Activated CD4-positive, CD25-positive, alpha-beta regulatory T cell treated with anti-CD3 and anti-CD28 coated beads, Interleukin-2, amount 50 U/mL, for 72 hours (primary cell): ENCODE data around the gene NPAS3.

ENCODE experiments used
- DNase-seq: peaks from one replicate; pipeline ENCODE4 v3.0.0; 2021

NPAS3 gene

DNA sequence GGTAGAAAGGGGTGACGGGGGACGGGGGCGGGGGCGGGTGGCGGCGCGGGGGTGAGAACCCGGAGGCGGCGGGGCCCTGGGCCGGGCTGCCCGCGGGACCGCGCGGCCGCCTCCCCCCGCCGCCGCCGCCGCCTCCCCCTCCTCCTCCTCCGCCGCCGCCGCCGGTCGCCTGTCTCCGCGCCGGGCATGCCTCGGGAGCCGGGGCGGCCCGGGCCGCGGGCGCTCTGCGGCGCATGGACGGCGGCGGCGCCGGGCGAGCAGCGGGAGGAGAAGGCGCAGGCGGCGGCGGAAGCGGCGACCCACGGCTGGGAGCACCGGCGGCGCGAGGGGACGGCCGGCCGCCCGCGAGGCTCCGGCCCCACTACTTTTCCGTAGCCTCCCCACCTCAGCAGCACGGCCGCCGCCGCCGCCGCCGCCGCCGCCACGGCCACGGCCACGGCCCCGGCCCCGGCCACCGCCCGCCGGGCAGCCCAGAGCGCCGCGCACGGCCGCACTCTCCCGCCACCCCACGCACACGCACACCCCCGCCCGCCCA, at the start of gene NPAS3:
Gene NPAS3 (plus strand): TSS at position 161 of the 535 bp plus-strand sequence.
- DNase-seq, result no peak

DNA sequence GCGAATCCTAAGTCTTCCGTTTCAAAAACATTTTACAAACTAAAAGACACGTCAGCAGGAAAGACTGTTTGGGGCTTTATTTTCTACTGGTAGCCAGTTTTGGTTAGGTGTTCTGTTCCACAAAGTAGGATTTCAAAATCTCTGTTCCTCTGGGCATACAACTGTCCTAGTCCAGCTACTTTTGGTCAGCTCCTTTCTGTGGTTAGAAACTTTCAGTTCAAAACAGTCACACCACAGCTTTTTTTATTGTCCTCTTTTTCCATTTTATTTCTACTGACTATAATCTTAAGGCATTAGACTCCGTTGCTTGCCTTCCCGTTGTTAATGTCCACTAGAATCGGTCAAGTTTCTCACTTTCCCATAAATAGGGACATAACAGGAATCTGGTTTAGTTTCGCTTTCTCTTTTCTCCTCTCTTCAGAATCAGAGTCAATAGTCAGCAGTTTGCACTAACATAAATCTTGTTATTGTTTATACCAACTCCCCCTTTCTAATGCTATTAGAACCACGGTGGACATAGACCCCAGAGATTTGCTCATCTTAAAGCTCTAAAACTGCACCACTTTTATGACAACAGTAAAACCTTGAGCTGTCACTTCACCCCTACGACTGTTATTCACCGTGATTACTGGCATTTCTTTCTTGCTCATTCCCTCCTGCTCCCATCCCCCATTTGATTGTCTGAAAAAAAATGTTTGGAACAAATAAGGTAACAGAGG, 41.5 kb upstream of the NPAS3 start:
- DNase-seq, result no peak

DNA sequence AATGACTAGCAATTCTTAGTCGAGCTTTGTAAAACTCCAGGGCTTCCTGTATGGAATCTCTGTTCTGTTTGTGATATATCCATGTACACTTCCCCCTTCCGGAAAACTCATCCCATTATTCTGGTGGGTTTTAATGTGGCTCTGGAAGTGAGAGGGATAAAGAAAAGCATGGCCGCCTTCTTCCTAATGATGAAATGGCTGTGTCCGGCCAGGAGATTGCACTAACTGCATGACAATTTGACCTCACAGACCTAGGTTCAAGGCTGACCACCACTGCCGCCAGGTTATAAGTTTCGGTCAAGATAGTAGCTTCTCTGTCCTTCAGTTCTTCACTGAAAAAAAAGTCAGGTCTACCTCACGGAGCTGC, 41.0 kb upstream of the NPAS3 start:
- DNase-seq, result no peak

DNA sequence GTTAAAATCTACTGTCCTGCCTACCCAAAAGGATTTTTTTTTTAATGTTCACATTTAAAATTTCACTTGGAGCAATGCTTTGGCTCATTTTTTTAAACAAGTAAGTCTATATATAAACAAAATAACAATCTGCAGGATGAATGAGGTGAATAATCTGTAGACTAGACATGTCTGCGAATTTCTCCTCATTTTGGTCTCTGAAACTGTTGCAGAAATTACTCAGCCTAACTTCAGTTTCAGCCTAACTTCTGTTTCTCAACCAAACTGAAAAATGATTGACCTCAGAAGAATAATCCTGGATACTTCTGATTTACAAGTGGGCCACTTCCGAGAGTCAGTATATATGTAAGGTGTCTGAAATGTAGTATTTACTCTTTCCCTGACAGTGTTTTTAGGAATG, 39.8 kb upstream of the NPAS3 start:
- DNase-seq, result no peak

DNA sequence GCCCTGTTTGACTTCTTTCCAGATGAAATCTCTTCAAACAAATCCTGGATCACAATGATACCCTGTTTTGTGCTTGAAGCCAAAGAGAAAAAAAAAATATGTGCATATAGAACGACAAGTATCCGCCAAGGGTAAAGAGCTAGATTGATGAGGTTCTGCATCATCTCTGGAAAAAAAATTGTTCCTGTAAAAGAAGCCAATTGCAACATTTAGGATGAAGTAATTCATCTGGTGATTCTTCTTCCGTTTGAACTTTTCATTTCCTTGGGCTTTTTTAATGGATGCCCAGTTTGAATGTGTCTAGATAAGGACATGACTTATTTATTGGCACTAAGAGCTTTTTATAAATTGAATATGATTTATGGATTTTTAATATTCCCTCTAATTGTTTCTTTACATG, 38.1 kb upstream of the NPAS3 start:
- DNase-seq, result no peak

DNA sequence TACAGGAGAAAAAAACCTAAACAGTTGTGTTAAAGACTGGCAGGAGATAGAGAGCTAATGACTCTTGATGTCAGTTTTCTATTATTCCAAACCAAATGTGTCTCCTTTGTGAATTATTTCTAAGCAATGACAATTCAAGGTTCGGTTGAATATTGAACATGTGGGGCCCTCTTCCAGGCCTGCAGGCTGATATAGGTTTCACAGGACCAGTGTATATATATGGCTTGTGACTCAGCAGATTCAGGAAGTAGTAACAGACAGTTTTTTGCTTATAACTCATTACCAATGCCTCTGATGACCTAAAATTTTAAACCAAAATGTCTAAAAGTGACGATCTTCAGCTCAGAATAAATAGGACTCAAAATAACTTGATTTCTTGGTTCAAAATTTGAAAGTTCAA, 33.7 kb upstream of the NPAS3 start:
- no peak for DNase-seq

DNA sequence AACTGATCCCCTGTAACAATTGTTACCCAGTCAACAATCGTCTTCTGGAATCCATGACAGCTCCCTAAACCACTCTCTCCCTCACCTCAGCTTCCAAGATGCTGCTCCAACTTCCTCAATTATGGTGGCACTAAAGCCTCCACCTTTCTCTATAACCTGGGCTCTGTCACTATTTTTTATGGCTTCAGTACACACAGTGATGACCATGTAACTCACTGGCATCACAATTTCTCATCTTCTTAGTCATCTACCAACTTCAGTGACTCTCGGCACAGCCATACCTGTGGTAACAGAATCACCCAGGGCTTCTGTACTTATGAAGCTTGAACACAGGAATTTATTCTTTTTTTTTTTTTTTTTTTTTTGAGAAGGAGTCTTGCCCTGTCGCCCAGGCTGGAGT, 32.0 kb upstream of the NPAS3 start:
- DNase-seq, result no peak

DNA sequence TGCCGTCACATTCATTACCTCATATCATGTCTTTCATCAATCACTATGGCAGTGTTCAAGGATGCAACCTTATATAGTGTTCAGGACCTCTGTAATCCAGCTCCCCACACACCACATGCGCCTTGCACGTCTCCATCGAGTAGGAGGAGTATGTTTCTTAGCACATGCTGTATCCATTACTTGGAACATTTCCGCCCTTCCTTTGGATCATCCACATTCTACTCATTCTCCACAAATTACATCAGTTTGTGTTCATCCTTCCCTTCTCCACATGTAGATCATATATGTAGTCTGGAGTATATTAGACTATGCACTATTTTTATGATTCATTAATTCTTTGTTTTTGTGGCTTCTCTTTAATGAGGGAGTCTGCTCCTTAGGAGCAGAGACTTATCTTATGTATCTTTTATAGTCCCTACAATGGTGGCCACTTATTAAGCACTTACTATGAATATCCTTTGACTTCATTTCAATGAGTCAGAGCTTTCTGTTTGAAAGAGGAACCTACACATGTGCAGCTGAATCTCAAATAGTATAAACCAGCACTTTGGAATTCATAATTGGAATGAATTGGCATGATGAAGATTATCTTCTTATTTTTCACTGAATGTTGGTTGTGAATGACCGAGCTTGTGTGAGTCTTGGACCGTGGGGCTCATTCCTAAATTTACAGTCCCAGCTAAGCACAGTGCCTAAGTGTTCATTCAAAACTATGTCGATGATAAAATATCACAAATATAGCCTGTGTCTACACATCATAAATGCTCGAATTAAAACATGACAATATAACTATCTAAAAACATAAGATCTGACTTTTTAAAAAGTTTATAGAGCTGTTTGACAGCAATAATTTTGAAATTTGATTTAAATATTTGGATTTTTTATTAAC, 30.2 kb upstream of the NPAS3 start:
- DNase-seq, result no peak

DNA sequence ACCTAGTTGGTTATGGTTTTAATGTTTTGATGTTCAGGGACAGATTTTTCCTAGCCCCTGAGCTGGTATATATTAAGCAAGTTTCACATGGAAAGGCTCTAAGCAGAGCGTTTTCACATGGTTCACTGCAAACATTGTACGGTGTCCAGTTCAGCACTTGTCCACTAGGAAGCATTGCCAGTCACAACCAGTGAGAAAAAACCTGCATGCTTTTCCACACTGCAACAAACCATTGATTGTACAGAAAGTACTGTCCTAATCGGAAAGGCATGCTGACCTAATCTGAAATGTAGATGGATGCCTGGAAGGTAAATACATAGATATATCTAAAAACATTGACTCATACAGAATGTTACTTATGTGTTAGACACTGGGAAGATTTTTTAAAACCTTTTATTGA, 25.0 kb upstream of the NPAS3 start:
- no peak for DNase-seq

DNA sequence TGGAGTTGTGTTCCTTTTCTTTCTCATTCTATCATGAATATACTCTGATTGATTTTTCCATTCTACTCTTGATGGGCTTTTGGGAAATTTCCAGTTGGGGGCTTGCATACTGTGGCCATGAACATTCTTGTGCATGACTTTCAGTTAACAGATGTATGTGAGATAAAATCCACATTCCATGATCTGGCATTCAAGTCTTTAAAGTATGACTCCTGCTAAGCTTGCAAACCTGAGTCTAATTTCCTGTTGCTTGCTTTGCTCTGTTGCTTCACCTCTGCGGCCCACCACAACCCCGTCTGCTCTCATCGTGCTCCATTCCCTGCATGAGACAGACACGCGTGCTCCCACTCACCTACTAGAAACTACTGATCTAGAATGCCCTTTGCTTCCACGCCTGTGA, 24.3 kb upstream of the NPAS3 start:
- DNase-seq, result no peak

DNA sequence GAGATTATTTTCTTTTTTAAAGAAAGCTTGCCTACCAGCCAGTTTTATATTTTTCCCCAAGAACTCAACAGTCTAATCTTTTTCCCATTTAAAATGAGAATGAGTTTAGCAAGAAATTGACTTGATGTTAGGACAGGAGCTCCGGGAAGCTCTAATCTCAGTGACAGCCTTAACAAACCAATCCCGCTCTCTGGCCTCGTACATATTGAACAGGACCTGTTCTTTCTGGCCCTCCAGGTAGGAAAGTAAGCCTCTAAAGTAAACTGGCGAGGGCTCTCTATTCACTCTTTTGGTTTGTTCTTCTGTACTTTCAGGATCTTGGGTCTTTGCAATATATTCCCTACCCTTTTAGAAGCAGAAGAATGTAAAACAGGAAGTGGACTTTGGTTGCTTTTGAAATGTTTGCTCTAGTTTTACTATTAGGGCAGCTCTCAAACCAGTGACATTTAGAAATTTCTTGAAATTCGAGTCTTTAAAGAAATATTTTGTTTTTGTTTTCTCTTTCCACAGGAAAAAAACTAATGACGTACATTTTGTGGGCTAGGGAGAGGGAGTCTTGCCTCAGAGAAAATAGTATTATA, 17.9 kb upstream of the NPAS3 start:
- no peak for DNase-seq

DNA sequence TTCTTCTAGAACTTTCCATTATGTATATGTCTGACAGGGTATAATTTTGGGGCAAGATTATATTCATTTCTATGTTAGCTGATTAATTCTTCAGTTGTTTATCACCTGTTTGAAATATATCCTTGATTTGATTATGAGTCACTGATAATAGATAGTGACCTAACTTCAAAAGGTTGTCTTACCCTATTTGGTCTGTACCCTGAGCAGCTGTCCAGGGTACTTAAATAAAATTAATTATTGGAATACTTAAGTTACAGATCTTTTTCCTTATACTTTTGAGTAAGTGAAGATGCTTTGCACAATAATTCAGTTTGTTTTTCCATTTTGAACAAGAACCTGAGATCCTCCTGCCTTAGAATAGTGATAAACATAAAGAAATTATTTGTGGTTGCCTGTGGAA, 13.2 kb upstream of the NPAS3 start:
- no peak for DNase-seq

DNA sequence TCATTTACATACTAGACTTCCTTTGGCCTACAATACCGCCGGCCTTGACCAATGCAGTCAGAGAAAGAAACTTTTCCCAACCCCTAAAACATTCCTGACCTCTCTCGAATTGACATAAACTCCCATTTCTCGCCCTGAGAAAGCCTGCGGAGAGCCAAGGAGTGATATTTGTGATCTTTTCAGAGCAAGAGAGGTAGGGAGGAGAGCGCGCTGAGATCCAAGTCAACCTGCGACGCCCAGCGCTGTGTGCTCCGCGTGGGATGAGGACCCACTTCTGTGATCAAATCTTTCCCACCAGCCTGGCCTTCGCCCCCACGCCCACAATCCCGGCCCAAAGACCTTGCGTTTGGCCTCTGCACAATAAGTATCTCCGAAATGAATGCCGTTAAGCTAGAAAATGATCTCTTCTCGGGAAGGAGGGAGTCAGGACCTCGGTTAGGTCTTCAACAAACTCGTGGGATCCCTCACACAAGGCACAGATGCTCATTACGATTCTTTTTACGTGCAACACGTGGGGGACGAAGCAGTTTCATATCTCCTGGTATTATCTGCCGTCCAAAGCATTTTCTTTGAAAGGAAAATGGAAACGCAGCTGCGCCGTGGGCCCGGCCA, 6.3 kb upstream of the NPAS3 start:
- no peak for DNase-seq

DNA sequence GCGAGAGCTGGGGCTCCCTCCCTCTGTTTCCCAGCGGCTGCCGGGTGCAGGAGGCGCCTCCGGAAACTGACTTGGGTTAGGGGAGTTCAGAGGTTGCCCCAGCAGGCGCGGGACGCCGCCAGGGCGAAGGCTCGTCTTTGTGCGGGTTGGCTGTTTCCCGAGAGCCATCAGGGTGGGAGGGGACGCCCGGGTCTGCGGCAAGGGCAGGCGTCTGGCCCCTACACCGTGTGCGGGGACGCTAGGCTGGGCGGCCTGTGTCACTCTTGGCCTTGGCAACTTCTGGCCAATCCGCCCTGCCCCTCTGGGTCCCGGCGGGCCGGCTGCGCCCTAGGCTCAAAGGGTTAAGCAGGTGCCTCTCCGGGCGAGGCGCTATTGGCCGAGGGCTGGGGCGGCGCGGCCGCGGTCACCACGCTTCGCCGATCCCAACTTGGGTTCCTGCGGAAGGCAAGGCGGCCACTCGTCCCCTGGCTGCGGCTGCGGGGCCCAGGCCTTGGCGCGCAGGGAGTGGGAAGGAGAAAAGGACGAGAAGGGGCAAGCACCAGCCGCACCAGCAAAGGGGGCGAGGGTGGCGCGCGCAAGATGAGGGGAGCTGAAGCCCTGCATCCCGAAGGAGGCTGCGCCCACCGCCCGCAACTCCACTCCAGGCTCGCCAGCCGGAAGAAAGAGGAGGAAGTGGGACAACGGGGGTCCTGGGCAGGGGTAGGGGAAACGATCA, 5.6 kb upstream of the NPAS3 start:
- no peak for DNase-seq

DNA sequence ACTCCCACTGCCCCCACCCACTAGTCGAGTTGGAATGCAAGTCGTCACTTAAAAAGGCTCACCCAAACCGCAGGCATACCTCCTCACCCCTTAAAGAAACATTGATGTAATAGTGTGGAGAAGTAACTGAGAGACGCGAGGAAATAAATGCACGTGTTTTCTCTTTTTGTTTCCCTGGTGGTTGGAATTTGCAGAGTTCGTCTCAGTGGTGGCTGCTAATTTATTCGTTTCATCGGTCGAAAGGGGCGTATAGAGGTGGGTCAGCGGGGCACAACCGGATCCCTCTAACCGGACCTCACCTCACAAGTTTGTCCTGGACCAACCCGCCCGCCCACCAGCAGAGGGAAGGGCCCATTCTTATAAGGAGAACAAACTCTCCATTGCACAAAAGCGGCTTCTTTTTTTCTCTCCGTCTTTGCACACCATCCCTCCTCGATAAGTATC, 5.0 kb upstream of the NPAS3 start:
- no peak for DNase-seq

DNA sequence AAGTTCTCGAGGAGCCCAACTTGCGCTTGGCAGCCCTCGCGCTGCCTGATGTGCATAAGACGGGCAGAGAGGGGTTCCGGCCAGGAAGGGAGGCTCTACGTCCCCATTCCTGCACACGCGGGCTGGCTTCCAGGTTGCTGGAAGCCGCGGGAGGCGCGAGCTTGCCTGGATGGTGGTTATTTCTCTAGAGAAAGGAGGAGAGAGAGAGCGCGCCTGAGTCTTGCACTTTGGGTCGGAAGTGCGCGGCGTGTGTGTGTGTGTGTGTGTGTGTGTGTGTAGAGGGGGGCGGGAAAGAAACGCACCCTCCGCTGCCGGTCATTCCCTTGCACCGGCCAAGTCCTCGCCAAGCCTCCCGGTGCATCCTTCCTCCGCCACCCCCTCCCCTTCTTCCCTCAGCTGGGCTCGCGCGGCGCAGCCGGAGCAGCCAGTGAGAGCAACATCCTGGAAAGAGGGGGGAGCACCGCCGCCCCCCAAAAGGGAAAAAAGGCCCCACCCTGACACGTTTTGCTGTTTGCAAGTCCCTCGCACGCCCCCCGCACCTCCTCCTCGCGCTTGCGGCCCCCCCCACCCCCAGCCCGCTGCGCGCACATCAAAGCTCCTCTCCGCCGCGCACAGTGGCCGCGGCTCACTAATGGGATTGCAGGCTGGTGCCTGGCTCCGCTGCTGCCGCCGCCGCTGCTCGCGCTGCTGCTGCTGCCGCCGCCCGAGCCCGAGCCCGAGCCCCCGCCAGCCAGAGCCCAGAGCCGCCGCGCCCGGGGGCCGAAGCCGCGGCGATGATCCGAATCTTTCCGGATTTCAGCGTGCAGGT, 4.4 kb upstream of the NPAS3 start:
- no peak for DNase-seq

DNA sequence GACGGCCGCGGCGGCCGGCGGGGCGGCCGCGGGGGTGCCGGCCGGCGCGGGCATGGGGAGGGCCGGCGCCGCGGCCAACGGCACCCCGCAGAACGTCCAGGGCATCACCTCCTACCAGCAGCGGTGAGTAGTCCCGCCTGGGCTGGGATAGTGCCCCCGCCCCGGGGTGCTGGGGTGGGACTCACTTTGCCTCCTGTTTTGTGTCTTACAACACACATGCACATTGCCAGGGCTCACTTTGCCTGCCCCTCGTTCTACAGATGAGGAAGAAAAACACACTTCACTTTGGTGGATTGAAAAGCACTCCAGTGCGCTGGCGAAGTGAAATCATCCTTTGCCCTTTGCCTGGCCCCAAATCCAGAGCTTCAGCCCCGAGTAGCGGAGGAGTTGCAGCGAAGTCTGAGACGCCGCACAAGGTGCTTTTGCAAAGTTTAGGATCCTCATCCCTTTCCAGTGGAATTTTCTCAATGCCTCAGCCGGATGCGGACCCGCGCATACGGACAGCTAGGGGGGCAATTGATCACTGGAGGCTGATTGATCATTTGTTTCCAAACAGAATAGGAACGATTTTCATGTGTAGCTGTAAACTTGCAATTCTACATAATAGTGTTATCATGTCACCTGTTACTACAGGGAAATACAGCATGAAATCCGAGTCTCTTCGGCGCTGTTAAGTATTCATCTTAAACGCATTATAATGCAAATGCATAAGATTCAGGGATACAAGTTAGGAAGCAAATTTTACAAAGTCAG, 3.6 kb upstream of the NPAS3 start:
- DNase-seq, result no peak

DNA sequence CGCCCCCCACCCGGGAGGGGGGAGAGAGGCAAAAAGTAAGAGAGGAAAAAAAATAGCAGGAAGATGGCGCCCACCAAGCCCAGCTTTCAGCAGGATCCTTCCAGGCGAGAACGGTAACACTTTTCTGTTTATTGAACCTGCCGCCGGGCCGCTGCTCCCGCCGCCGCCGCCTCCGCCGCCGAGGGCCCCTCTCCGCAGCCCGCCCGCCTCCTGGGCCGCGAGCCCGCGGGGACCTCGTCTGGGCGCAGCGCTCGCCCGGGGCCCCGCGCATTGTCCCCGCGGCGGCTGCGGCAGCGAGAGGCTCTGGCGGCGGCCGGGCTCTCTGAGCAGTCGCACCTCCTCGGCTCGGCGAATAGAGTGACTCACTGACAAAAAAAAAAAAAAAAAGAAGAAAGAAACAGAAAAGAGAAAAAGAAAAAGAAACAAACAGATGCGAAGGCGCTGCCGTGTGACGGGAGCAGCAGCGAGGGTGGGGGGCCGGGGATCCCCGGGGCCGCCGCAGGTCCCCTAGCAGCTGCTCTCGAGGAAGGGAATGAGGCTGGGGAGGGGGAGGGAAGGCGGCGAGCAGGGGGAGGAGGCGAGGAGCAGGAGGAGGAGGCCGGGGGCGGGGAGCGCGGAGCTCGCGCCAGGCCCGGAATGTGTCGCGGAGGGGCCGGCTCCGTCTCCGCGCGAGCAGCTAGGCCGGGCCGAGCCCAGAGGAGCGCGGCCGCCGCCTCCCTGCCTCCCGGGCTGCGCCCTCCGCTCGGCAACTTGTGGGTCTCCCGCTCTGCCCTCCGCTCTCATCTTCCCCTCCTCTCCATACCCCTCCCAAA, 781 bp downstream of the NPAS3 start:
- DNase-seq, result no peak

DNA sequence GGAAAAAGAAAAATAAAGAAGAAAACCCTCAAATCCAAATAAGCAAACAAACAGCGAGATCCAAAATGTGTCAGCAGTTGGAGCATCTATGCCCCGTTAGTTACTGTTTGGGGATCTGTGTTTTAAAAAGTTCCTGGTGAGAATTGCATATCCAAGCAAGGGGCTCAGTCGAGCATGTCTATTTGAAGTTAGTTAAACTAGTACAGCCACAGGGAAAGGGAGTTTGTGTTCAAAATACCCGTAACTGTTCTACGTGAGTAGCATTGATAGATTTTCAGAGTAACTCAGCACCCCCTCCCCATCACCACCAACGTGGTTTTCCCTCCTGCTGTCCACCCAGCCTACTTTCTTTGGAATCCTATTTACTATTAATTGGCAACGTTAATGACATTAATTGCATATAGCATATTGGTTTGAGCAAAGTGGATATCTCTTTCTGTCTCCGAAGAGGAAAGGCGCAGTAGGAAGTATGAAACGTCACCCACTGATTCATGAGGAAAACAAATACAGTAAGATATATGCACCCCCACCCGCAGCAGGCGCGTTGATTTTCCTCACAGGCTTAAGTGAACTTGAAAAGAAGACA, 1.5 kb downstream of the NPAS3 start:
- DNase-seq, result no peak
